Thyroid gland (tissue), 4 donors: ENCODE data around the gene BEND7. TPM values are rescaled to one million over a fixed set of nuclear protein-coding genes. Genes with fewer than 3 reads are reported as not detected.

ENCODE experiments used
- DNase-seq, 2 donors: peaks; one replicate each; pipeline ENCODE4 v3.0.0-alpha.2; 2019
- H3K27ac ChIP-seq, 3 donors: fragments of 200-600 bp; sonication (generic); 1 replicate in 2 of 3; 2 replicates in 1 of 3; pipeline ENCODE4 v1.5.1; 2016 to 2019; ENCODE audit warnings: mild to moderate bottlenecking in 1 of 3, moderate library complexity in 1 of 3
- H3K27me3 ChIP-seq: fragments of 200-600 bp; sonication (generic); one replicate; pipeline ENCODE4 v1.5.1; 2019
- H3K36me3 ChIP-seq, 2 donors: fragments of 200-600 bp; sonication (generic); one replicate each; pipeline ENCODE4 v1.5.1; 2016 to 2019
- H3K4me1 ChIP-seq, 2 donors: fragments of 200-600 bp; sonication (generic); one replicate each; pipeline ENCODE4 v1.5.1; 2017 to 2019
- H3K4me3 ChIP-seq, 3 donors: fragments of 200-600 bp; sonication (generic); replicated peaks in 1 of 3; 1 replicate in 2 of 3; 2 replicates in 1 of 3; pipeline ENCODE4 v1.5.1; 2016; ENCODE audit warnings: mild to moderate bottlenecking in 1 of 3
- H3K9me3 ChIP-seq: fragments of 200-600 bp; sonication (generic); one replicate; pipeline ENCODE4 v1.5.1; 2017
- POLR2A ChIP-seq, 2 donors: fragments of 450-650 bp; IDR thresholded peaks; one replicate each; pipeline ENCODE4 v1.6.1; 2017; ENCODE audit warnings: antibody characterized with exemption in 2 of 2, mild to moderate bottlenecking in 2 of 2, moderate library complexity in 1 of 2
- WGBS, 2 donors: methylation state at CpG; one replicate each; pipeline ENCODE4 v1.1.5; 2017; 5-methylcytosine and 5-hydroxymethylcytosine counted together
- intact Hi-C: fragments of 100-400 bp; cut with DNase I; formaldehyde crosslinking; loops from one replicate; pipeline ENCODE4 v1.15.1; 2023
- small RNA-seq: library from RNA; depleted of rRNA; stranded (forward); fragments of <200 nt; gene quantifications from one replicate; pipeline ENCODE3, GENCODE V24; 2016
- total RNA-seq, 4 donors: library from RNA; depleted of rRNA; stranded (reverse); fragments of >200 nt; gene quantifications; one replicate each; pipeline ENCODE4 v1.2.3, GENCODE V29; 2016
- TF ChIP-seq, protein P1 (sequence below), 6 experiments: fragments of 200-600 bp in 3 of 6; fragments of 450-650 bp in 3 of 6; sonication (generic) in 3 of 6; IDR thresholded peaks; one replicate each; pipeline ENCODE4 v1.5.1; 2016 to 2019; ENCODE audit warnings: antibody characterized with exemption in 6 of 6, mild to moderate bottlenecking in 2 of 6, inconsistent platforms in 1 of 6, moderate library complexity in 1 of 6

The BEND7 gene
- total RNA-seq, 4 donors from 2014 or later, result 51.3 to 106 (median 84.3) TPM

DNA sequence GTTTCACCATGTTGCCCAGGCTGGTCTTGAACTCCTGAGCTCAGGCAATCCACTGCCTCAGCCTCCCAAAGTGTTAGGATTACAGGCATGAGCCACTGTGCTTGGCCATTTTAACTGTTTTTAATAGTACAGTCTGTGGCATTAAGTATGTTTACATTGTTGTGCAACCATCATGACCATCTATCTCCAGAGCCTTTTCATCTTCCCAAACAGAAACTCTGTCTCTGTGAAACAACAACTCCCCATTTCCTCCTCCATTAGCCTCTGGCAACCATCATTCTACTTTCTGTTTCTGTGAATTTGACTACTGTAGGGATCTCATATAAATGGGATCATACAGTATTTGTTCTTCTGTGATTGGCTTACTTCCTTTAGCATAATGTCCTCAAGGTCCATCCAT is 132.4 kb downstream of the BEND7 start:
- Histone ChIP-seq H3K36me3 (no peaks in the 10 kb centered on the region), H3K4me1 (no peaks in the 10 kb centered on the region), H3K27ac (no peak overlapping the region), H3K27me3 (no peaks in the 10 kb centered on the region), H3K4me3 (no peak overlapping the region), H3K9me3 (no peaks in the 10 kb centered on the region)
- intact Hi-C loops, result no loop called here
- TF ChIP-seq POLR2A (IDR thresholded peaks at IDR 0.05), result no peak
- TF ChIP-seq, protein P1, sequence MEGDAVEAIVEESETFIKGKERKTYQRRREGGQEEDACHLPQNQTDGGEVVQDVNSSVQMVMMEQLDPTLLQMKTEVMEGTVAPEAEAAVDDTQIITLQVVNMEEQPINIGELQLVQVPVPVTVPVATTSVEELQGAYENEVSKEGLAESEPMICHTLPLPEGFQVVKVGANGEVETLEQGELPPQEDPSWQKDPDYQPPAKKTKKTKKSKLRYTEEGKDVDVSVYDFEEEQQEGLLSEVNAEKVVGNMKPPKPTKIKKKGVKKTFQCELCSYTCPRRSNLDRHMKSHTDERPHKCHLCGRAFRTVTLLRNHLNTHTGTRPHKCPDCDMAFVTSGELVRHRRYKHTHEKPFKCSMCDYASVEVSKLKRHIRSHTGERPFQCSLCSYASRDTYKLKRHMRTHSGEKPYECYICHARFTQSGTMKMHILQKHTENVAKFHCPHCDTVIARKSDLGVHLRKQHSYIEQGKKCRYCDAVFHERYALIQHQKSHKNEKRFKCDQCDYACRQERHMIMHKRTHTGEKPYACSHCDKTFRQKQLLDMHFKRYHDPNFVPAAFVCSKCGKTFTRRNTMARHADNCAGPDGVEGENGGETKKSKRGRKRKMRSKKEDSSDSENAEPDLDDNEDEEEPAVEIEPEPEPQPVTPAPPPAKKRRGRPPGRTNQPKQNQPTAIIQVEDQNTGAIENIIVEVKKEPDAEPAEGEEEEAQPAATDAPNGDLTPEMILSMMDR (IDR thresholded peaks at IDR 0.05), result no peak
- DNase-seq, result no peak

DNA sequence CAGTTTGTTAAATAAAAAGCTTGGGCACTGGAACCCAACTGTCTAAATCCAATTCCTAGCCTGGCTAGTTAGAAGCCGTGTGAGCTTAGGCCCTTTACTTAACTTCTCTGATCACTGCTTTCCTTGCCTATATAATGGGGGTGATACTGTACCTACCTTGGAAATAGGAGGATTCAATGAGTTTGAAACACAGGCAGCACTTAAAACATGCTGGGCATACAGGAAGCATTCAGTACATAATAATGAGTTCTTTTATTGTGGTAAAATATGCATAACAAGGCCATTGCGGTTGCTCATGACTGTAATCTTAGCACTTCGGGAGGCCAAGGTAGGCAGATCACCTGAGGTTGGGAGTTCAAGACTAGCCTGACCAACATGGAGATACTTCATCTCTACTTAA is 133.3 kb downstream of the BEND7 start:
- intact Hi-C loops, result no loop called here
- Histone ChIP-seq H3K36me3 (no peaks in the 10 kb centered on the region), H3K4me1 (peaks cover 0 to 4% of the 10 kb centered on the region in 2 donors), H3K27me3 (no peaks in the 10 kb centered on the region), H3K4me3 (no peak overlapping the region), H3K27ac (no peak overlapping the region), H3K9me3 (no peaks in the 10 kb centered on the region)
- TF ChIP-seq, protein P1 (IDR thresholded peaks at IDR 0.05), result no peak
- no peak for TF ChIP-seq POLR2A (IDR thresholded peaks at IDR 0.05)
- DNase-seq, result no peak
- 97% methylated on average over 3 of the region's 3 CpGs for WGBS, 2 donors

DNA sequence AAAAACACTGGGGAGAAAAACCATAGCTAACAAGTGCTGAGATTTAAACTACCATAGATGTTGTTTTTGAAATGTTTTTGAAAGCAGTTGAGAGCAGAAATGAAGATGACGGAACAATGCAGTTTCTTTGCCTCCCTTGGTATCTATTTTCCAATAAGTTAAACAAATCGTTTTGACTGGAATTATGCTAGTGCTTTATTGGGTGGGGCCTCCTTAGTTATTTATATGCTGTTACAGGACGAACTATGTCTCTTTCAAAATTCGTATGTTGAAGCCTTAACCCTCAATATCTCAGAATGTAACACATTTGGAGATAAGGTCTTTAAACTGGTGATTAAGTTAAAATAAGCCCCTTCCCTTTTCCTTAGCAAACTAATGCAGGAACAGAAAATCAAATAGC is 135.2 kb downstream of the BEND7 start:
- intact Hi-C loops, result no loop called here

DNA sequence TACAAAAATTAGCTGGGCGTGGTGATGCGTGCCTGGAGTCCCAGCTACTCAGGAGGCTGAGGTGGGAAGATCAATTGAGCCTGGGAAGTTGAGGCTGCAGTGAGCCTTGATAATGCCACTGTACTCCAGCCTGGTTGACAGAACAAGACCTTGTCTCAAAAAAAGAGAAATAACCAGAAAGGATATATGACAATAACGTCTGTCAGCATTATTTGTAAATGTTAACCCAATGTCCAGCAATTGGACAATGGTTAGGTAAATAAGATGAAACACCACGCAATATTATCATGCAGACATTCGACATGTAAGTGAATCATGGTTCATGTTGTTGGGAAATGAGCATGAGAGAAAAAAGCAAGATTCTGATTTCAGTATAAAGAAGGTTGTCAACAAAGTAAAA is 136.1 kb downstream of the BEND7 start:
- intact Hi-C loops, result no loop called here
- no peak for TF ChIP-seq POLR2A (IDR thresholded peaks at IDR 0.05)
- TF ChIP-seq, protein P1 (IDR thresholded peaks at IDR 0.05), result no peak
- Histone ChIP-seq H3K4me3 (no peak overlapping the region), H3K4me1 (peaks cover 0 to 4% of the 10 kb centered on the region in 2 donors), H3K9me3 (no peaks in the 10 kb centered on the region), H3K27me3 (no peaks in the 10 kb centered on the region), H3K27ac (no peak overlapping the region), H3K36me3 (no peaks in the 10 kb centered on the region)
- DNase-seq, result no peak
- WGBS, 2 donors, result 96% methylated on average over 5 of the region's 5 CpGs

More for the DNA sequence above, 135.2 kb downstream of the BEND7 start:
- Histone ChIP-seq H3K4me3 (no peak overlapping the region), H3K36me3 (no peaks in the 10 kb centered on the region), H3K27me3 (no peaks in the 10 kb centered on the region), H3K27ac (no peak overlapping the region), H3K4me1 (peaks cover 0 to 4% of the 10 kb centered on the region in 2 donors), H3K9me3 (no peaks in the 10 kb centered on the region)
- WGBS, 2 donors, result 76 to 77% methylated on average over 4 of the region's 4 CpGs
- no peak for TF ChIP-seq POLR2A (IDR thresholded peaks at IDR 0.05)
- TF ChIP-seq, protein P1 (IDR thresholded peaks at IDR 0.05), result no peak
- no peak for DNase-seq

Small RNA genes lying within 50 kb of the gene (small RNA-seq; reads per million reads assigned to genes)
- not detected for gene RF00019

Other genes with a start within 250 kb of the BEND7 start
- 10 to 100 TPM; 48.5 to 86.8 (median 71.4) TPM for gene PHYH, start 228.9 kb downstream of the BEND7 start, total RNA-seq
- gene SEPHS1, start 180.7 kb downstream of the BEND7 start, total RNA-seq, result 10 to 100 TPM; 60.0 to 85.6 (median 68.1) TPM
- 10 to 100 TPM; 38.1 to 58.8 (median 48.5) TPM for gene PRPF18, start 58.0 kb upstream of the BEND7 start, total RNA-seq